H9 (cell line): ENCODE results near the gene KRT74. TPM values are rescaled to one million over a fixed set of nuclear protein-coding genes. Genes with fewer than 3 reads are reported as not detected.

Source experiments
- DNase-seq: peaks from one replicate; pipeline ENCODE4 v3.0.0-alpha.2; 2017
- H2AFZ ChIP-seq: one replicate; pipeline ENCODE4 v1.6.1; 2013; ENCODE audit warnings: mild to moderate bottlenecking, low read length, control low read depth, moderate library complexity
- H2AK5ac ChIP-seq: 2 replicates; pipeline ENCODE4 v1.6.1; 2013; ENCODE audit warnings: low read length, control low read depth, mixed read lengths; ENCODE audit not compliant: insufficient read length
- H2BK120ac ChIP-seq: one replicate; pipeline ENCODE4 v1.6.1; 2013; ENCODE audit warnings: low read depth, mild to moderate bottlenecking, low read length, control low read depth, inconsistent platforms; ENCODE audit not compliant: poor library complexity, severe bottlenecking
- H2BK12ac ChIP-seq: 2 replicates; pipeline ENCODE4 v1.6.1; 2013; ENCODE audit warnings: low read length, control low read depth, mixed read lengths, low read depth; ENCODE audit not compliant: insufficient read length
- H2BK15ac ChIP-seq: 2 replicates; pipeline ENCODE4 v1.6.1; 2013; ENCODE audit warnings: low read depth, low read length, control low read depth
- H2BK20ac ChIP-seq: one replicate; pipeline ENCODE4 v1.6.1; 2013; ENCODE audit warnings: low read depth, mild to moderate bottlenecking, low read length, control low read depth, inconsistent platforms; ENCODE audit not compliant: poor library complexity, severe bottlenecking
- H2BK5ac ChIP-seq: 2 replicates; pipeline ENCODE4 v1.6.1; 2013; ENCODE audit warnings: low read length, control low read depth, mixed read lengths; ENCODE audit not compliant: insufficient read length
- H3K14ac ChIP-seq: 2 replicates; pipeline ENCODE4 v1.6.1; 2013; ENCODE audit warnings: low read length, control low read depth; ENCODE audit not compliant: insufficient read depth
- H3K18ac ChIP-seq: 2 replicates; pipeline ENCODE4 v1.6.1; 2013; ENCODE audit warnings: low read depth, mild to moderate bottlenecking, mixed read lengths, low read length, control low read depth; ENCODE audit not compliant: insufficient read length
- H3K23ac ChIP-seq: 2 replicates; pipeline ENCODE4 v1.6.1; 2013; ENCODE audit warnings: low read length, control low read depth, mixed read lengths, low read depth; ENCODE audit not compliant: insufficient read length
- H3K23me2 ChIP-seq: 2 replicates; pipeline ENCODE4 v1.6.1; 2013; ENCODE audit warnings: low read depth, mild to moderate bottlenecking, mixed read lengths, low read length, control low read depth; ENCODE audit not compliant: insufficient read length, poor library complexity, severe bottlenecking
- H3K27ac ChIP-seq: 2 replicates; pipeline ENCODE4 v1.5.1; 2013; ENCODE audit warnings: low read length, control low read depth, mixed read lengths, low read depth; ENCODE audit not compliant: insufficient read length
- H3K27me3 ChIP-seq: 2 replicates; pipeline ENCODE4 v1.6.1; 2013; ENCODE audit warnings: low read length, control low read depth, inconsistent platforms; ENCODE audit not compliant: insufficient read depth
- H3K4ac ChIP-seq: 2 replicates; pipeline ENCODE4 v1.6.1; 2013; ENCODE audit warnings: low read depth, mild to moderate bottlenecking, control low read depth, inconsistent platforms, low read length, moderate library complexity
- H3K4me1 ChIP-seq: 2 replicates; pipeline ENCODE4 v1.6.1; 2013; ENCODE audit warnings: low read length, control low read depth, inconsistent platforms; ENCODE audit not compliant: insufficient read depth
- H3K4me2 ChIP-seq: 2 replicates; pipeline ENCODE4 v1.6.1; 2013; ENCODE audit warnings: low read length, control low read depth, mixed read lengths; ENCODE audit not compliant: insufficient read length, insufficient read depth
- H3K56ac ChIP-seq: 2 replicates; pipeline ENCODE4 v1.6.1; 2013; ENCODE audit warnings: low read depth, mild to moderate bottlenecking, mixed read lengths, low read length, control low read depth; ENCODE audit not compliant: insufficient read length
- H3K79me1 ChIP-seq: 2 replicates; pipeline ENCODE4 v1.6.1; 2013; ENCODE audit warnings: low read depth, mild to moderate bottlenecking, moderate library complexity, low read length, control low read depth, inconsistent platforms; ENCODE audit not compliant: insufficient read depth, poor library complexity, severe bottlenecking
- H3K79me2 ChIP-seq: 2 replicates; pipeline ENCODE4 v1.6.1; 2013; ENCODE audit warnings: low read length, control low read depth, inconsistent platforms; ENCODE audit not compliant: insufficient read depth
- H3K9ac ChIP-seq: 2 replicates; pipeline ENCODE4 v1.6.1; 2013; ENCODE audit warnings: low read length, control low read depth, mixed read lengths; ENCODE audit not compliant: insufficient read length; ENCODE audit errors: extremely low read depth
- H3K9me3 ChIP-seq: one replicate; pipeline ENCODE4 v1.6.1; 2013; ENCODE audit warnings: low read depth, low read length, inconsistent platforms; ENCODE audit not compliant: control insufficient read depth
- H3T11ph ChIP-seq: one replicate; pipeline ENCODE4 v1.6.1; 2013; ENCODE audit warnings: mild to moderate bottlenecking, low read length, control low read depth, inconsistent platforms
- H4K20me1 ChIP-seq: one replicate; pipeline ENCODE4 v1.6.1; 2013; ENCODE audit not compliant: control insufficient read depth, insufficient read length, insufficient read depth
- H4K5ac ChIP-seq: 2 replicates; pipeline ENCODE4 v1.6.1; 2013; ENCODE audit warnings: low read depth, mild to moderate bottlenecking, mixed read lengths, low read length, control low read depth; ENCODE audit not compliant: insufficient read length
- H4K8ac ChIP-seq: replicated peaks from 2 replicates; pipeline ENCODE4 v1.6.1; 2013; ENCODE audit warnings: low read length, control low read depth, mixed read lengths, low read depth; ENCODE audit not compliant: insufficient read length
- H4K91ac ChIP-seq: 2 replicates; pipeline ENCODE4 v1.6.1; 2013; ENCODE audit warnings: low read depth, mild to moderate bottlenecking, moderate library complexity, mixed read lengths, low read length, control low read depth; ENCODE audit not compliant: insufficient read length
- H3K27ac Mint-ChIP-seq, 3 experiments: 2 replicates in 2 of 3; 3 replicates in 1 of 3; pipeline ENCODE4 v1.8.0; 2020 to 2021; ENCODE audit warnings: mixed read lengths in 3 of 3, mild to moderate bottlenecking in 1 of 3, moderate library complexity in 1 of 3
- H3K27me3 Mint-ChIP-seq: 2 replicates; pipeline ENCODE4 v1.8.0; 2021; ENCODE audit warnings: low read depth, mild to moderate bottlenecking, moderate library complexity, mixed read lengths
- H3K36me3 Mint-ChIP-seq, 3 experiments: 2 replicates in 2 of 3; 3 replicates in 1 of 3; pipeline ENCODE4 v1.8.0; 2020 to 2021; ENCODE audit warnings: low read depth in 3 of 3, mixed read lengths in 3 of 3; ENCODE audit not compliant: insufficient read depth in 1 of 3
- H3K4me1 Mint-ChIP-seq, 2 experiments: 2 replicates each; pipeline ENCODE4 v1.8.0; 2020; ENCODE audit warnings: mixed read lengths in 2 of 2
- H3K4me3 Mint-ChIP-seq, 2 experiments: 2 replicates in 1 of 2; 3 replicates in 1 of 2; pipeline ENCODE4 v1.8.0; 2020 to 2021; ENCODE audit warnings: mild to moderate bottlenecking in 2 of 2, mixed read lengths in 2 of 2, moderate library complexity in 1 of 2
- H3K9me3 Mint-ChIP-seq, 2 experiments: 2 replicates in 1 of 2; 3 replicates in 1 of 2; pipeline ENCODE4 v1.8.0; 2020; ENCODE audit warnings: mild to moderate bottlenecking in 2 of 2, mixed read lengths in 2 of 2, moderate library complexity in 1 of 2
- CTCF ChIP-seq: fragments of 200-600 bp; sonication (generic); conservative IDR thresholded peaks from 3 replicates; pipeline ENCODE4 v1.8.0; 2021; ENCODE audit warnings: antibody characterized with exemption, mild to moderate bottlenecking
- WGBS: extraction: QIAGEN DNeasy Blood & Tissue Kit; methylation state at CpG from one replicate; pipeline ENCODE4 v1.1.7; 2013; ENCODE audit warnings: missing lambda C conversion rate, low lambda C conversion rate, mixed read lengths; ENCODE audit not compliant: insufficient read length; ENCODE audit errors: extremely low coverage; 5-methylcytosine and 5-hydroxymethylcytosine counted together
- total RNA-seq: library from RNA; stranded (reverse); gene quantifications from 2 replicates; pipeline ENCODE4 v1.2.1, GENCODE V29; 2021

KRT74 gene
- total RNA-seq, 1 experiment from 2014 or later, result not detected

- TF ChIP-seq CTCF, result no peak
- Histone ChIP-seq H2BK12ac (no peak overlapping the region), H4K8ac (no peak overlapping the region), H3K18ac (no peak overlapping the region), H3K14ac (no peak overlapping the region), H2AK5ac (no peak overlapping the region), H3K23me2 (no peaks in the 10 kb centered on the region), H4K91ac (no peak overlapping the region), H2BK5ac (no peak overlapping the region), H3K9me3 (no peaks in the 10 kb centered on the region), H3K4ac (no peak overlapping the region), H3T11ph (no peak overlapping the region), H3K79me1 (no peaks in the 10 kb centered on the region), H3K4me1 (no peaks in the 10 kb centered on the region), H3K27ac (no peak overlapping the region), H4K5ac (no peak overlapping the region), H2AFZ (no peak overlapping the region), H3K4me2 (no peak overlapping the region), H4K20me1 (no peaks in the 10 kb centered on the region), H3K23ac (no peak overlapping the region), H2BK20ac (no peak overlapping the region), H2BK120ac (no peak overlapping the region), H3K56ac (no peak overlapping the region), H3K9ac (no peak overlapping the region), H3K79me2 (no peaks in the 10 kb centered on the region), H3K27me3 (no peaks in the 10 kb centered on the region; the same call in 1 of the 2 replicates), H2BK15ac (no peak overlapping the region)
- Mint-ChIP-seq H3K36me3 (no peaks in the 10 kb centered on the region), H3K4me3 (no peak overlapping the region), H3K9me3 (no peaks in the 10 kb centered on the region), H3K27ac (no peak overlapping the region), H3K27me3 (peaks cover 8% of the 10 kb centered on the region), H3K4me1 (peaks cover 2 to 4% of the 10 kb centered on the region in 2 experiments; a peak in 2 of 4 replicates)
- no CpG with 5 or more reads among the region's 4 CpGs for WGBS
- DNase-seq, result peak; percentile 13
These were observed 46.4 kb downstream of the KRT74 start for GRCh38 chr12:52527121-52527800.
